GM18498 (cell line): Measurements from ENCODE around the gene KIFC3.
"Not testable (repeated sequence)": the region's sequence is repeated elsewhere in the genome, so short reads cannot be mapped to it uniquely, and the experiment has no call there.

ENCODE experiments used
- ATAC-seq: cut with Tn5 transposase; IDR thresholded peaks from one replicate; pipeline ENCODE4 v1.9.1; 2021; ENCODE audit warnings: mild to moderate bottlenecking, moderate library complexity; ENCODE audit not compliant: unreplicated experiment

The KIFC3 gene, protein sequence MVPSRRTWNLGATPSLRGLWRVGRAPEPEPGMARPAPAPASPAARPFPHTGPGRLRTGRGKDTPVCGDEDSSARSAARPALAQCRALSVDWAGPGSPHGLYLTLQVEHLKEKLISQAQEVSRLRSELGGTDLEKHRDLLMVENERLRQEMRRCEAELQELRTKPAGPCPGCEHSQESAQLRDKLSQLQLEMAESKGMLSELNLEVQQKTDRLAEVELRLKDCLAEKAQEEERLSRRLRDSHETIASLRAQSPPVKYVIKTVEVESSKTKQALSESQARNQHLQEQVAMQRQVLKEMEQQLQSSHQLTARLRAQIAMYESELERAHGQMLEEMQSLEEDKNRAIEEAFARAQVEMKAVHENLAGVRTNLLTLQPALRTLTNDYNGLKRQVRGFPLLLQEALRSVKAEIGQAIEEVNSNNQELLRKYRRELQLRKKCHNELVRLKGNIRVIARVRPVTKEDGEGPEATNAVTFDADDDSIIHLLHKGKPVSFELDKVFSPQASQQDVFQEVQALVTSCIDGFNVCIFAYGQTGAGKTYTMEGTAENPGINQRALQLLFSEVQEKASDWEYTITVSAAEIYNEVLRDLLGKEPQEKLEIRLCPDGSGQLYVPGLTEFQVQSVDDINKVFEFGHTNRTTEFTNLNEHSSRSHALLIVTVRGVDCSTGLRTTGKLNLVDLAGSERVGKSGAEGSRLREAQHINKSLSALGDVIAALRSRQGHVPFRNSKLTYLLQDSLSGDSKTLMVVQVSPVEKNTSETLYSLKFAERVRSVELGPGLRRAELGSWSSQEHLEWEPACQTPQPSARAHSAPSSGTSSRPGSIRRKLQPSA

DNA sequence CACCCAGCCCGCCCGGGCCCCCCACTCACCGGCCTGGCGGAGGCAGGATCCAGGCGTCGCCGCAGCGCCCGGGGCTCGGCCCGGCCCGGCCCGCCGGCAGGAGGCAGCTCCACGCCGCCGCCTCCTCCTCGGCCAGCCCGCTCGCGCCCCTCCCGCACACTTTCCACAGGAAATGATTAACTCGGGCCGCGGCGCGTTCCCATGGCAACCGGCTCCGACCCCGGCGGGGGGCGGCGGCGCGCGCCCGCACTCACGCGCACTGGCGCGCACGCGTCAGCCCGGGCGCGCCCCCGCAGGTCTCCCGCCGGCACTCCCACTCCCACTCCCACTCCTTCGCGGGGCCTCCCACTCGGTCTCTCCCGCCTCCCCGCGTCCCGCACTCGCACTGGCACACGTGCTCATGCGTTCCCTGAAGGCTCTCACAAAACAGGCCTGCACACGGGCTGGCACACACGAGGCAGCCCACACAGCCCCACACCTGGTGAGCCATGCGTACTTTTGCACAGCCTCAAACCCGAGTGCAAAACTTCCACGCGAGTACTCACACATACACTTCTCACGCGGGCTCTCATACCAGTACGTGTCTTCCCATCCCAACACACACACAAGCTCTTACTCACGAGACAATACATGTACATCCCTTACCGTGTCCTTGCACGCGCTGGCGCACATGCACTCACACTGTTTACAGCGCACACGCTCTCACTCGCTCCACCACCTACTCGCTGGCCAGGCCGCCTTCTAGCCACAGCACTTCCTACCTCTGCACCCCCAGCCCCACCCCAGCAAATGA lies at the start of gene KIFC3:
KIFC3 (minus strand) TSS at position 151 of the 793 bp plus-strand sequence. CDS start 4,248 bp downstream, outside the sequence.
- ATAC-seq: peak; percentile 58

DNA sequence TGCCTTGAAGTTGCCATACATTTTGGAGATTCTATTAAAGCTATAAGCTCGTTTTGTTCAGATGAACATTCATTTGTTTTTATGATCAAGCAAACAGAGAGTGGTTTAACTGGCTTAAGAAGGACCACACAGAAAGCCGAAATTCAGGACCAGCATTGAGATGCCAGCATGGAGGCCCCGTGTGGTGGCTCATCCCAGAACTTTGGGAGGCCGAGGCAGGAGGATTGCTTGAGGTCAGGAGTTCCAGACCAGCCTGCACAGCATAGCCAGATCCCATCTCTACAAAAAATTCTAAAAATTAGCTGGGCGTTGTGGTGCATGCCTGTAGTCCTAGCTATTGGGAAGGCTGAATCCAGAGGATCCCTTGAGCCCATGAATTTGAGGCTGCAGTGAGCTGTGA lies 45.9 kb upstream of the KIFC3 start:
- no peak for ATAC-seq

DNA sequence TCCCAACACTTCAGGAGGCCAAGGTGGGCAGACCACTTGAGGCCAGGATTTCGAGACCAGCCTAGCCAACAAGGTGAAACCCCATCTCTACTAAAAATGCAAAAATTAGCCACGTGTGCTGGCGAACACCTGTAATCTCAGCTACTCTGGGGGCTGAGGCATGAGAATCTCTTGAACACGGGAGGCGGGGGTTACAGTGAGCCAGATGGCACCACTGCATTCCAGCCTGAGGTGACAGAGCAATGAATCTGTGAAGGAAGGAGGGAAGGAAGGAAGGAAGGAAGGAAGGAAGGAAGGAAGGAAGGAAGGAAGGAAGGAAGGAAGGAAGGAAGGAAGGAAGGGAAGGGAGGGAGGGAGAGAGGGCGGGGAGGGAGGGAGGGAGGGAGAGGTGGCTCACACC lies 44.6 kb upstream of the KIFC3 start:
- not testable (repeated sequence) for ATAC-seq

DNA sequence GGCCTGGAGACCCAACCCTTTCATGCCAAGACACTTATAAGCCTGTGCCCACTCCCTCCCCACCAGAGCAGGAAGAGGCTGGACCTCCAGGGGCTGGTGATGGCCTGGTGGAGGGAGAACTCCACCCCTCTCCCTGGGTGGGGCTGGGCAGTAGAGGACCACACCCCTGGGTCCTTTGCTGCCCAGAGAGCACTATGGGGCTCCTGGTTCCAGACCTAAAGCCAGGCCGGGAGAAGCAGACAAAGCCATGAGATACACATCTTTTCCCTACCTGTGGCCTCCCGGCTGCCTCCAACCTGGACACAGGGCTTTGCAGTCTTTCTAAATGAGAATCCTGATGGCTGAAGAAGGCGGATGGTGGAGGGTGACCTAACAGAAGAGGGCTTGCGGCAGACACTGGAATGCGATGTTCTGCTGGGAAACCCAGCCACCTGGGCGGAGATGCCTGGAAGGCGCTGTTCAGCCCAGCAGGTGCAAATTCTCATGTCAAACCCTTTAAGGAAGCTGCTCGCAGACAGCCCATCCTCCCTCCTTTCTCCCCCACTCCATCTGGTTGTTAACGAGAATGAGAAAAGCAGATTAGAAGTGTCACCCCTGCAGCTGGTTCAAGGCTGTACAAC lies 43.9 kb upstream of the KIFC3 start:
- no peak for ATAC-seq

DNA sequence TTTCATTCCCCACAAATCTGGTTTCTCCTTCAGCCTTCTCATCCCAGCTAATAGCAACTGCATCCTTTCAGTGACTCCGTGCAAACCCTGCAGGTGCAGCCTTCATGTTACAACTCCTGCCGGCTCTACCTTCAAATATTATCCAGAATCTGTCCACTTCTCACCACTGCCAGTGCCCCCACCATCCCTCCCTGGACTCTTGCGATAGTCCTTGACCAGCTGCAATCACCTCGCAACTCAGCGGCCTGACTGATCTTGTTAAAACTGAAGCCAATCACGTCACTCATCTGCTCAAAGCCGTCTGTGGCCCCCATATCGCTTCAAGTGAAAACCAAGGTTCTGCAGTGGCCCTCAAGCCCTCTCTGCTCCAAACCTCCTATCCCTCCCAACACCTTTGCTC lies 42.8 kb upstream of the KIFC3 start:
- no peak for ATAC-seq

DNA sequence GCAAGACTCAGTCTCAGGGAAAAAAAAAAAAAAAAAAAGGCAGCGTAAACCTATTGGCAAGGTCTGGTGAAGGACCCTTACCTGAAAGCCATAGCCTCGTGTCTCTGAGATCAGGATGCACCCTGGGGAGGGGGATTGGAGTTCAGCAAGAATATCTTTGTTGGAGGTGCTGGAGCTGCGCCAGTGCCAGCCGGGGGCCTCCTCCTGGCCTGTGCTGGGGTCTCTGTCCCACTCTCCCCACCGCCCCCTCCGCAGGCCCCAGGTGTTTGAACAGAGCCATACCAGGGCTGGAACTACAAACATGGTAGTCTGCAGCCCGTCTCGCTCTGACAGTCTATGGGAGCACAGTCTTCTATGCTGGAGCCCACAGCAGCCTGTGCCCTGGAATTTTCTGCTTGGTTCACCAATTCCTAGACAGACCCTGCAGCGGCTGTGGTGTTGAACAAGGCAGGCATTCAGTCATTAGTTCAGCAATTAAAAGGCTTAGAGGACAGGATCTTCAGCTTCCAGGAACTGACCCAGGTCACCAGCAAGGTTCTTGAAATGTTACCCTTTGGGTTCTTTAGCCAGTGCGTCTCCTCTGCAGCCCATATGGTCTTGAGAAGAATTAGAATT lies 42.2 kb upstream of the KIFC3 start:
- ATAC-seq: no peak

DNA sequence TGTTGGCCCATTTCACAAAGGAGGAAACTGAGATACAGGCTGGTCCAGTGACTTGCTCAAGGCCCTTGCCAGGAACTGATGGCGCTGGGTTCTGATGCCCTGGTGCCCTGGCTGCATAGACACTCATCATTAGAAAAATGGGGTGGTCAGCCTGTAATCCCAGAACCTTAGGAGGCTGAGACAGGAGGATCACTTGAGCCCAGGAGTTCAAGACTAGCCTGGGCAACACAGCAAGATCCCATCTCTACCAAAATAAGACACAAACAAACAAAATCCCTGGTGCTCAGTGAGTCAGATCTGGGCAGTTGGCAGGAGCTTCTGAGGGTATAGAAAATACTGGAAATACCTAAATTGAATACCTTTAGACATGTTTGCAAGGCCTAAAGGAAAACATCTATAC lies 41.1 kb upstream of the KIFC3 start:
- ATAC-seq: no peak

DNA sequence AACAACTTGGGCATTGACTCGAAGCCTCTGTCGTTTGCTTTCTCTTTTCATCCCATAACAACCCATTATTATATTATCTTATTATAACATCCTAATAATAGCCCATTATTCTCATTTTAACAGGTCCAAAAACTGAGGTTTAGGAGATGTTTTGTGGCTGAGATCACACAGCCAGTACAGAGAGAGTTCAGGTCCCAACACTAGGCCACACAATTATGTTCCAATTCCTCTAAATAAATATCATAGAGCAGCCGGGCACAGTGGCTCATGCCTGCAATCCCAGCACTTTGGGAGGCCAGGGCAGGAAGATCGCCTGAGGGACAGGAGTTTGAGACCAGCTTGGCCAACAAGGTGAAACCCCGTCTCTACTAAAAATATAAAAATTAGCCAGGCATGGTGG lies 40.3 kb upstream of the KIFC3 start:
- no peak for ATAC-seq

DNA sequence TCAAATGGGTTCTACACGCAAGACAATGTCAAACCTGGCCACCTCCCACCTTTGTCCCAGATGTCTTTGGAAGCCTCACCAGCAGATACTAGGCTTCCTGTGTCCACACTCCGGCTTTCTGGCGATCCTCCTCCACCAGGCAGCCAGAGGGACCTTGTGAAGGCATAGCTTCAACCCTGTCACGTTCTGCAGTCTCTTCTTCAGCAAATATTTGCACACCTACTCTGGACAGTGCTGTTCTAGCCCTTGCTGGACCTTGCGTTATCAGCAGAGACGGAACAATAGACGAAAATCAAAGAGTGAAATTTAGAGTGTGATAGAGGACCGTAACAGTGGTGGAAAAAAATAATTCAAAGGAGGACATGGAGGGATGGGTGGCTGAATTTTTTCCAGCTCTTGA lies 38.5 kb upstream of the KIFC3 start:
- ATAC-seq: no peak

DNA sequence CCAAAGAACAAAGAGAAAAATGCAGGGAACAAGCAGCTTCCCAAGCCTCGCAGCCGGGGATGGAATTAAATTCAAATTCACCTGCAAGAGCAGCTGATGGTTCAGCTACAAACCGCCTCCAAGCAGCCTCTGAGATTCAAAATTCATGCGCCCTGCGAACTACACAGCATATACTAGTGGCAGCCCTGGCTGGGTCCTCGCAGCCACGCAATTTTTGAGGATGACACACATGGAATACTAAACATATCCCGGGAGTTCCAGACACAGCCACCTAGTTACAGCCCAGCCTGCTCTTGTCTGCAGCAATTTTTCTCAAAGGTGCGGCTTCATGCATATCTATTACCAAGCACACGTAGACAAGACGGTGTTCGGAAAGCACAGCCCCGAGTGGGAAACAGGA lies 35.9 kb upstream of the KIFC3 start:
- ATAC-seq: no peak

DNA sequence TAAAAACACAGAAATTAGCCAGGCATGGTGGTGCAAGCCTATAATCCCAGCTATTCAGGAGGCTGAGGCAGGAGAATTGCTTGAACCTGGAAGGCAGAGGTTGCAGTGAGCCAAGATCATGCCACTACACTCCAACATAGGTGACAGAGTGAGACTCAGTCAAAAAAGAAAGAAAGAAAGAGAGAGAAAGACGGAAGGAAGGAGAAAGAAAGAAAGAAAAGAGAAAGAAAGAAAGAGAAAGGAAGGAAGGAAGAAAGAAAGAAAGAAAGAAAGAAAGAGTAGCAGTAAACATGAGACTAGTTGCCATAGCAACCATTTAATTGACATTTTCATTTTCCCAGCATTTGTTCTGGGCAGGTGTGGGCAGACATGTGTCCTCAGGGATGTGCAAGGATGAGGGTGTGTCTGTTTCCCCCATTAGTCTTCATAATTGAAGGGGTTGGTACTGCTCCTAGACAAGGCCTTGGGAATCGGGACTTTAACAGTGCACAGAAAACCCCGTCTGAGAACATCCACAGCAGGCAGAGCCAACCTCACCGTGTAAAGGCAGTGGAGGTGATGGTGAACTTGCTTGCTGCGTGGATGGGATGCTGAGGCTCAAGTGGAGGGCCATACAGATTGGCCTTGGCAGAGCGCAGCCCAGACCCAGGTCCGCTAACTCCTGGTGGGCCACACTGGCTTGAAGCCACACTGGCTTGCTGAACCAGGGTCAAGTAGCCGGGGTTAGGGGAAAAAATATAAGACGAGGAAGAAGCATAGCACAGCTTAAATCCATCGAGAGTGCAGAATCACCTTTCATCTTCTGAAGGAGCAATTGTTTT lies 35.2 kb upstream of the KIFC3 start:
- ATAC-seq: no peak

DNA sequence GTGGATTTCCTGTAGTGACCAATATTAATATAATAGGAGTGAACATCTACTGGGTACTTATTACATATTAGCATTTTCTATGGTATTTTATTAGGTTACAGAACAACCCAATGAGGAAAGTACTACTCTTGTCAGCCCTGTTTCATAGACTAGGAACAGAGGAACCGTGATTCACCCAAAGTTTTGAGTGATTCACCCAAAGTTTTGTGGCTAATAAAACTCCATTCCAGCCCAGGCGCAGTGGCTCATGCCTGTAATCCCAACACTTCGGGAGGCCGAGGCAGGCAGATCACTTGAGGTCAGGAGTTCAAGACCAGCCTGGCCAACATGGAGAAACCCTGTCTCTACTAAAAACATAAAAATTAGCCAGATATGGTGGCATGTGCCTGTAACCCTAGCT lies 33.1 kb upstream of the KIFC3 start:
- ATAC-seq: not testable (repeated sequence)

DNA sequence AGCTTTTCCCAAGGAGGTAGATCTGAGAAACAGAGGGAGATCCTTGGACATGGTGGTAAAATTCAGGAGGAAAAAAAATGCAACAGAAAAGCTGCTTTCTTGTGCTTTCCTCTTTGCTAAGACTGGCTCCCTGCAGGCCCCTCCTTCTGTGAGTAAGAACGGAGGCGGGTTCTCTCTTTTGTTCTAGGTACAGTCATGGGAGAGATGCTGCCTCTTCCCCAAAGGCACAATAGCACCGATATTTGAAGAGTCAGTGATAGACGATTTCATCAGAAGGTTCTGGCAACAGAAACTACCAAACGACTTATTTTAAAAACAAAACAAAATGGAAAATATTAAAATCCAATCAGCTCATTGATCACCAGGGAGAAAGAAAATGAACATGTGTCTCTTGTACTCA lies 32.6 kb upstream of the KIFC3 start:
- ATAC-seq: no peak

DNA sequence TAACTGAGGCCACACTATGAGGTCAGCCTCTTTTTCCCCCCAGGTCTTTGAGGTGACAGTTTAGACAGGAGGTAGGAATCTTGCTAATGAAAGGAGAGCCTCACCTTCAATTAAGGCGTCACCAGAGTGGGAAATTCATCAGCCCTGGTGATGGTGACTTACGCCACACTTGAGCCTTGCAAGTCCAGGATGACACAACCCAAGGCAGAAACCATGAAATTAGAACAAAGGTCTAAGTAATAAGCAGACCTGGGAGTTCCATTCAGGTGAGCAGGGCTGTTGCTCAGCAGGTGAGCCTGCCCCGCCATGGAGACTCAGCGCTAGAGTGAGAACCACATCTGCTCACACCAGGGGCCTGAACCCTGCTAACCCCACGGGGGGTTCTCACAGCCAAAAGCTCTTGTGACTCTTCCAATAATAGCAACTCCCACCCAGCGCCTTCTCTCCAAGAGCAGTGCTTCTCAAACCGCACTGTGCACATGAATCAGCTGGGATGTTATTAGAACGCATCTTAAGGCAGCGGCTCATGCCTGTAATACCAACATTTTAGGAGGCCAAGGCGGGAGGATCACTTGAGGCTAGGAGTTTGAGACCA lies 28.7 kb upstream of the KIFC3 start:
- no peak for ATAC-seq

DNA sequence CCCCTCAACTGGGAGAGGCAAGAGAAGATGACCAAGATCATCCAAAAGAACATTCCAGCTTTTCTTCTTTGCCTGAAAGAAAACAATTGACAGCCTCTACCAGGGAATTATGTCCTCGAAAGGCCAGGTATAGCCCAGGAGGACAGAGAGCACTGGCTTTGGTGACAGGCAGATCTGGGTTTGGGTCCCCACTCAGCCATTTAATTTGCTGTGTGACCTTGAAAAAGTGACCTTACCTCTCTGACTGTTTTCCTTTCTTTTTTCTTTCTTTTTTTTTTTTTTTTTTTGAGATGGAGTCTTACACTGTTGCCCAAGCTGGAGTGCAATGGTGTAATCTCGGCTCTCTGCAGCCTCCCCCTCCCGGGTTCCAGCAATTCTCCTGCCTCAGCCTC lies 27.7 kb upstream of the KIFC3 start:
- no peak for ATAC-seq

DNA sequence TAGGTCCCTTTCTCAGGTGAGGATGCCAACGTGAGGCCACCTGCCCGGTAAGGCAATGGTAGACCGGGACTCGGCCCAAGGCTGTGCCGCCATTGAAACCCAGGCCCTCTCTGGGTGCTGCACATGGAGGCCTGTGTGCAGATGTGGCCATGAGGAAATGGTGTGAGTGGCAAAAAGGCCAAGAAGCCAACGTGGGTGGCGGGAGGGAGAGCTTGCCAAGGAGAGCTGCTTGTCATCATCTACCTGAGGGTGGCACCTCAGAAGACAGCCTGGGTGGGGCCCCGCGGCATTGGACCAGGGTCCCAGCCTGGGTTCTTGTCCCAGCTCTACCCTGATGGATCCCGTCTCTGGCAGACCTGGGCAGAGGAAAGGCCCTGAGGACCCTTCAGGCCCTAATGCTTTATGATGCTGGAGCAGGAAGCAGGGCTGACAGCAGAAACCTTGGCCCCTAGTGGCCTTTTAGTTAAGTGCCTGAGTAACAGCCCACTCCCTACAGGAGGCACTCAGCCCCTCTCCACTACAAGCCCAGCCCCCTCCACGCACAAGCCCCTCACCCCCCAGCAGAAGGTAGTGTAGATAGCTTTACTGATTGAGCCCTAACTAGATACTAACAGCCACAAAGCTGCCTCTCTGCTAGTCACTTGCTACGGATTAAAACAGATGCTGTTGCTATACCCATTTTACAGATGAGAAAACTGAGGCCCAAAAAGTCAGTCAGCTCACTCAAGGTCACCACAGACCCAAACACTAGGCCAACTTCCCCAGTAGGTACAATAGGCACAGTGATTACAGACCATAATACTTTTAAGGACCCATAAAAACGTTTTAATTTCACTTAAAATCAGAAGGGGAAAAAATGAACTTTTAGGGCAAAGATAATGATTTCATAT lies 26.2 kb upstream of the KIFC3 start:
- no peak for ATAC-seq

DNA sequence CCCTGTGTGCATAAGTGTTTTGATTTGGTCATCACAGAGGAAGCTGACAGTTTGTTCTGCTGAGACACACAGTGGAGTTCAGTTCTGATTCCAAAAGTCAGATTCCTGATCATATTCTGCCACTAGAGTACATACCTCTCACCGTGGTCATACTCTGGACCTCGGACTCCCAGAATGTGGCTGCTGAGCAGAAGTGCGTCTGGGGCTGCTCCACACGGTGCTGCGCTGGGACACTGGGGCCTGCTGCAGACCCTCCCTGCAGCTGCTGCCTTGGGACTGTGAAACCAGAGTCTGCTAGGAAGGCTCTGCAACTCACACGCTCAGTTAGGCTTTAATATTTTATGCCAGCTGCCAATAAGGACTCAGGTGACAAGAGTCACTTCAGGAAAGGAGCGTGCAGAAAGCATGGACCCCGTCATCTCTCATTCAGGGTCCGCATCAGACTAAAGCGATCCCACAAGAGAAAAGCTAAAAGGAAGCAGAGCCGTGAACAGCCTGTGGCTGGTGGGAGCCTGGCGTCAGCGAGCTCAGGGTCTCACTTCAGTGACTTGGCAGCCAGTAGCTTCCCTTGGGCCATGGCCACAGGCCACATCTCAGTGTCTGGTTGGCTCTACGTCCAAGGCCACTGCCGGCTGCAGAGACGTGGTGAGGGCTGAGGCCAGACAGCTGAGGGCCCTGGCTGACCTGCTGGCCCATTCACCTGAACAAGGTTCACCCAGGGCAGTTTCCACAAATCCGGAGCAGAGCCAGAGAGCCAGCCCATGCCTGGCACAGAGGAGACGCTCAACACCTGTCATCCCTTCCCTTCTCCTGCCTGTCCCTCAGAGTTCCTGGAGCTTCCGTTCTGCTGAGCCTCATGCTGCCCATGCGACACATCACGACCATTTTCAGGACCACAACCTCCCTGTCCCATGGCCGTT lies 24.7 kb upstream of the KIFC3 start:
- ATAC-seq: no peak
